Upper lobe of right lung (tissue), 1 donor: ENCODE measurements around the gene SART1. TPM values are rescaled to one million over a fixed set of nuclear protein-coding genes. Genes with fewer than 3 reads are reported as not detected.

Source experiments
- ATAC-seq: fragments of 200-7000 bp; cut with Tn5 transposase; one replicate; pipeline ENCODE4 v1.9.1; 2020; ENCODE audit warnings: mild to moderate bottlenecking, moderate library complexity
- DNase-seq: peaks from one replicate; pipeline ENCODE4 v3.0.0-alpha.2; 2020
- H3K27ac ChIP-seq: fragments of 200-600 bp; one replicate; pipeline ENCODE4 v1.8.0; 2022
- H3K27me3 ChIP-seq: fragments of 200-600 bp; one replicate; pipeline ENCODE4 v1.8.0; 2022; ENCODE audit warnings: mild to moderate bottlenecking
- H3K36me3 ChIP-seq: fragments of 200-600 bp; one replicate; pipeline ENCODE4 v1.8.0; 2022
- H3K4me1 ChIP-seq: fragments of 200-600 bp; one replicate; pipeline ENCODE4 v1.8.0; 2022
- H3K4me3 ChIP-seq: fragments of 200-600 bp; one replicate; pipeline ENCODE4 v1.8.0; 2022; ENCODE audit warnings: mild to moderate bottlenecking
- H3K9me3 ChIP-seq: fragments of 200-600 bp; one replicate; pipeline ENCODE4 v1.8.0; 2022
- CTCF ChIP-seq: fragments of 200-600 bp; IDR thresholded peaks from one replicate; pipeline ENCODE4 v1.8.0; 2022; ENCODE audit warnings: antibody characterized with exemption
- intact Hi-C: fragments of 100-400 bp; cut with DNase I; formaldehyde crosslinking; loops from one replicate; pipeline ENCODE4 v1.11.0; 2022
- total RNA-seq: library from RNA; stranded (reverse); fragmentation: NEBNext Ultra II Directional; extraction: Animal tissue kit (Norgen Biotek cat#: 25700); gene quantifications from one replicate; pipeline ENCODE4 v1.2.1, GENCODE V29; 2021
- donor health status: DM: no; HTN: yes; CAD: no; lungs with severe emphysema.

The SART1 gene
- total RNA-seq, 1 donor from 2014 or later: 53.3 TPM

GRCh38 chr11:65925397-65925796 lies 36.1 kb upstream of the SART1 start:
- Histone ChIP-seq H3K27me3 (no peaks in the 10 kb centered on the region), H3K27ac (no peak overlapping the region), H3K9me3 (no peaks in the 10 kb centered on the region), H3K4me1 (peaks cover 8% of the 10 kb centered on the region), H3K4me3 (no peak overlapping the region), H3K36me3 (peaks cover 16% of the 10 kb centered on the region)
- no peak for ATAC-seq
- intact Hi-C loops: loop anchor here (10.0 kb wide), 1 partner anchor 49 kb away; no protein-coding TSS in a partner anchor
- no peak for TF ChIP-seq CTCF
- no peak for DNase-seq

DNA sequence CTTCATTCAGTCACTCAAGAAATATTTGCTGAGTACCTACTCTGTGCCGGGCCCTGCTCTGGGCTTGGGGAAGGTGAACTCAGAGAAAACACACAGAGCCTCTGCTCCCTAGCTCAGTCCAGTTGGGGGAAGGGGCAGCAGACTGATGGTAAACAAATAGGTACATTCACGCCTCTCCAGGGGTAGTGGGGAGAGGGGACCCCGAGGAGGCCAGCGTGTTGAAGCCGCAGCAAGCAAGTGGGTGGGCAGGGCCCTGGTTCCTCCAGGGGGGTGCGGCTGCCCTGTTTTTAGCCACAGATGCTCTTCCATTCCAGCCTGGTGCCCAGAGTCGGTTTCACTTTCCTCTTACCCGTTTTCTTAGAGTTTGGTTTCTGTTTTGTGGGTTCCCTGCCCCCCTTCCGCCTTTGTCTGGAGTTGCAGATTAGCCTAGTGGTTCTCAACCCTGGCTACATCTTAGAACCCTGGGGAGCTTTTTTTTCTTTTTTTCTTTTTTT lies 33.6 kb upstream of the SART1 start:
- Histone ChIP-seq H3K9me3 (no peaks in the 10 kb centered on the region), H3K27ac (peak overlapping the region; percentile 63), H3K27me3 (no peaks in the 10 kb centered on the region), H3K4me3 (peak overlapping the region; percentile 29), H3K4me1 (no peaks in the 10 kb centered on the region), H3K36me3 (peaks cover 6% of the 10 kb centered on the region)
- ATAC-seq (peak; percentile 84), DNase-seq (no peak)
- intact Hi-C loops: loop anchor here (10.0 kb wide), 1 partner anchor 47 kb away; no protein-coding TSS in a partner anchor
- no peak for TF ChIP-seq CTCF

DNA sequence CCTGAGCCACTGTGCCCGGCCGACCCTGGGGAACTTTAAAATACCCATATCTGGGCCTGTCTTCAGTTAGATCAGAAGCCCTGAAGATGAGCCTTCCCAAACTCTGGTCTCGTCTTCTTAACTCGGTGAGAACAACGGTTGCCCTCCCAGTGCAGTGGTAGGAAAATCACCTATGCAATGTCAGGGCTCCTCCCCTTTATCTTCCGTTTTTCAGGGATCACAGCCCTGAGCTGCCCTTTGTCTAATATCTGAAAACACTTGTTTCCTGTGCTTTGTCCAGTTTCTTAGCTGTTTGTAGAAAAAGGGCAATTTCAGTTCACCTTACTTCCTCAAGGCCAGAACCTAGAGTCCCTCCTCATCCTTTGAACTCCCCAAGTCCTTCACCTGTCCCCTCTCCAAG lies 32.9 kb upstream of the SART1 start:
- H3K27ac ChIP-seq: no peak overlapping the region
- DNase-seq (no peak), ATAC-seq (no peak)
- H3K4me1 ChIP-seq: no peaks in the 10 kb centered on the region
- H3K36me3 ChIP-seq: no peaks in the 10 kb centered on the region
- no peak overlapping the region for H3K4me3 ChIP-seq
- TF ChIP-seq CTCF: no peak
- no peaks in the 10 kb centered on the region for H3K27me3 ChIP-seq
- intact Hi-C loops: loop anchor here (10.0 kb wide), 1 partner anchor 46 kb away; no protein-coding TSS in a partner anchor
- no peaks in the 10 kb centered on the region for H3K9me3 ChIP-seq

GRCh38 chr11:65931773-65932557 lies 29.6 kb upstream of the SART1 start:
- no peak for ATAC-seq
- Histone ChIP-seq H3K4me3 (no peak overlapping the region), H3K4me1 (no peaks in the 10 kb centered on the region), H3K27ac (no peak overlapping the region), H3K36me3 (no peaks in the 10 kb centered on the region), H3K27me3 (no peaks in the 10 kb centered on the region), H3K9me3 (no peaks in the 10 kb centered on the region)
- DNase-seq: no peak
- intact Hi-C loops: no loop called here
- TF ChIP-seq CTCF: no peak

- Histone ChIP-seq H3K36me3 (no peaks in the 10 kb centered on the region), H3K9me3 (no peaks in the 10 kb centered on the region), H3K4me1 (no peaks in the 10 kb centered on the region), H3K27me3 (no peaks in the 10 kb centered on the region), H3K4me3 (no peak overlapping the region), H3K27ac (no peak overlapping the region)
- ATAC-seq (no peak), DNase-seq (no peak)
- TF ChIP-seq CTCF: no peak
- intact Hi-C loops: no loop called here
Observed at GRCh38 chr11:65932558-65932919, 29.0 kb upstream of the SART1 start.
